Activated CD4-positive, alpha-beta T cell treated with anti-CD3 and anti-CD28 coated beads, Interleukin-2, Interleukin-4, amounts not matched to agents 100 ng/mL and 50 ng/mL, durations not matched to agents 16 hours and 8 hours (primary cell): ENCODE measurements around the gene INSM1.

Source experiments
- DNase-seq: peaks from one replicate; pipeline ENCODE4 v3.0.0-alpha.2; 2020; ENCODE audit warnings: low spot score

The INSM1 gene

DNA sequence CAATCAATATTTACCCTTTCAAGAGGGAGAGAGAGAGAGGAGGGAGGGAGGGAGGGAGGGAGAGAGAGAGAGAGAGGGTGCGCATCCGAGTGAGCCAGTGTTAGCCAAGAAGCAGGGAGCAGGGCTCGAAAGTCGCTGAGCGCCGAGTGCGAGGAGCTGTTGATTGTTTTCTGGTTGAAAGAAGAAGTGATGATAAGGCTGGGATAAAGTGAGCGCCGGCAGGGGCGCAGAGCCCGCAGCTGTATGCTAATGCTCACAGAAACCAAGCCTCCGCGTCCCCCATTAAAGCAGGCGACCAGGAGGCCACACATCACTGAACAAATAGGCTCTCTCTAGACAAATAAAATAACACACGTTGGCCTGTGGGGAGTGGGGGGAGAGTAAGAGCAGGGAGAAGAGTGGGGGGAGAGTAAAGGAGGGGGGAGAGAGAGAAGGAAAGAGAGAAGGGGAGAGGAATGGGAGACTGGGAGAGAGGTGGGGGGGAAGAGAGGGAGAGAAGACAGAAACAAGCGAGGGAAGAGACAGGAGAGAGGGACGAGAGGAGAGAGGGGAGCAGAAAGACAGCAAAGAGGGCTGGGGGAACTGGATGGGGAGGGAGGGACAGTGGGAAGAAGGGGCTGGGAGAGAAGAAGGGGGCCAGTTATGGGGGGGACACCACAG is 5.0 kb upstream of the INSM1 start:
- DNase-seq: no peak

DNA sequence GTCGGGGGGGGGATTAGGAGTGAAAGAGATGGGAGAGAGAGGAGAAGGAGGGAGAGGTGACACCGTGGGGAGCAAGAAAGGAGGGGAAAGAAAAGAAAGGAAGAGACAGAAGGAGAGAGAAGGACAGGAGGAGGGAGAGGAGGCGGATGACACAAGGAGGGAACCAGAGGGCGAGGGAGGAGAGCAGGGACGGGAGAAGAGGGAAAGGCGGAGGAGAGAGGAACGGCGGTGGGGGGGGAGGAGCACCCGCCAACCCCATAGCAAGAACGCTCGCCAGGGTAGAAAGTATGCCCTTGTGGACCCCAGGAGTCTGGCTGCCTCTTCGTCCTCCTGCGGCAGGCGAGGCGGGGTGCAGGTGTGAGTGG is 4.5 kb upstream of the INSM1 start:
- DNase-seq: no peak

DNA sequence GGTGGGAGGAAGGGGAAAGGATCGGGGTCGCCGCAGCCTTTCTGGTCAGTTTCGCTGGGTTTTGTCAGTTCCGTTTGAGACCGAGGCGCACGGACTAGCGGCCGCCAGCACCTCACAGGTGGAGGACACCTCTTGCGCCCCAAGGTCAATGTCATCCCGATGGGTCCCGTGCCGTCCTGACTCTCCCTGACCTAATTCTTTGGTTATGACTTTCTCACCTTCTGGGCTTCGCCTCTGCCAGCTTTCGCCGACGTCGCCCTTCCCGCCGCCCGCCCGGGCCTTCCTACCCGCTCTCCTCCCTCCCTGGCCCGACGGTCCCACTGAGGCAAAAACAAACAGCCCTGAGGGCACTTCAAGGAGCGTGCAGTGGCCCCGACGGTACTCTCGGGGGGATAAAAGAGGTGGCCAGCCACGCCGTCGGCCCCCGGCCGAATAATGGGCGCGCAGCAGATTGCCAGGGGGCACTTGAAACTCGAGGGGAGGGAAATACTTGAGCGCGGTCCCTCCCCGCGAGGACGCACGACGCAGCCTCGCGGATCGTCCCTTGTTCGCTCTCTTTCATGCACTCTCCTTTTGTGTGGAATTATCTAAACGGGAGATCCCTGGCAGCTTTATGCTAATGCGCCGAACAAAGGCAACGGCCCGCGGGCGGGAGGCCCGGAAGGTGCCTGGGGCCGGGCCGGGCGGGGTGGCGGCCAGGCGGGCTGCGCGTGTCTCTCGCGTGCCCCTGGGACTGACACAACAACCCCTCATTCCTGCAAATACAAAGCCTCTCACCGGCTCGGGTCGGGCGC is 3.9 kb upstream of the INSM1 start:
- no peak for DNase-seq

GRCh38 chr20:20364593-20365479 is 3.1 kb upstream of the INSM1 start:
- no peak for DNase-seq

DNA sequence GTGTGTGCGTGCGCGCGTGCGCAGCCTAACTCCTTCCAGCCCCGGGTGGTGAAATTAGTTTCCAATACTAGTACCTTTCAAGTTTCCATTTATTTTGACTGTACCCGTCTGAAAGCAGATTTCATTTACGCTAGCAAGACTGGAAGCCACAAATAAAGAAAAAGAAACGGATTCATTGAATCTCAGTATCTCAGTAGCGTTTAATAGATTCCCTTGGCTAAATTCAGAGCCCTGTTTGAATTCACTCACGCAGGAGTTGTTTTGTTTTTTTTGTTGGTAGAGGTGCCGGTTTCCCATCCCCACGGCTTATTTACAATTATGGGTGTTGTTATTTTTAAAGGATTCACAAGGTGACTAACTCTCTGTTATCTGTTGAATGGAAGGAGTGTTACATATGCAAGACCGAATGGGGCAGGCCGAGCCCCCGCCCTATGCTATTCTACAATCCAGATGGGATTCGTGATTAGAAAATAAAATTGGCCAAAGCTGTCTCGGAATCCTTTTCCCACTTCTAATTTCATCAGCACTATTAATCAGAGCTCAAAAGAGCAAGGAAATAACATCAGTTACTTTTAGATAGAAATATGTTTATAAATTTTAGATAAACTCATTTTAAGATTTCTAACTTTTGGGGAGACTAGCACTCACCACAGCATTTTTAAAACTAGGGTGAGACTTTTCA is 2.3 kb upstream of the INSM1 start:
- no peak for DNase-seq

GRCh38 chr20:20366551-20366875 is 1.4 kb upstream of the INSM1 start:
- DNase-seq: no peak

DNA sequence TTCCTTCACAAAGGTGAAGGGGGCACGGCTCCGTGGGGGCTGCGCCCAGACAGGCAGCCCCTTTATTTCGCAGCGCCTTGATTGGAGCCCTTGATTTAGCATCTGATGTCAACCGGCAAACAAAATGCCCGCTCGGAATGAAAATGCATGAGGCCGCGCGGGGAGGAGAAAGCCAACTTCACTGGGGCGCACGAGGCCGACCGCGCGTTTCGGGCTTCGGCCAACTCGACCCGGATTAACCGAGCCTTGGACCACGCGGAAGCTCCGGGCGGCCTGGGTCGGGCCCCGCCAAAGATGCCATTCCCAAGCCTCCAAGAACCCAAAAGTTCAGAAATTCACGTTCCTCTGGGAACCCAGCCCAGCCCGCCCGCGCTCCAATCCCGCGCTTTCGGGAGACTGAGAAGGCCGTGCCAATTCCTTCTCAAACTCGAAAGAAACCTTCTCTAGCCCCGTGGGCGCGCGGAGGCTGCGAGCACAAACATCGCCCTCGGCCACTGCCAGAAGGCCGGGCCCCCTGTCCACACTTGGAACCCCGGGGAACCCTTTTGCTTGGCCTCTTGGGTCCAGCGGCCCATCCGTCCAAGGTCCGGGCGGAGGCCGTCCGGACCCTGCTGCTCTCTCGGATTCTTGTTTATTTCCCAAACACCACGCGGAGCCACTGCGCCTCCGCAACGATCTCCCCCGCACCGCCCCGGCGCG is 879 bp upstream of the INSM1 start:
- no peak for DNase-seq

DNA sequence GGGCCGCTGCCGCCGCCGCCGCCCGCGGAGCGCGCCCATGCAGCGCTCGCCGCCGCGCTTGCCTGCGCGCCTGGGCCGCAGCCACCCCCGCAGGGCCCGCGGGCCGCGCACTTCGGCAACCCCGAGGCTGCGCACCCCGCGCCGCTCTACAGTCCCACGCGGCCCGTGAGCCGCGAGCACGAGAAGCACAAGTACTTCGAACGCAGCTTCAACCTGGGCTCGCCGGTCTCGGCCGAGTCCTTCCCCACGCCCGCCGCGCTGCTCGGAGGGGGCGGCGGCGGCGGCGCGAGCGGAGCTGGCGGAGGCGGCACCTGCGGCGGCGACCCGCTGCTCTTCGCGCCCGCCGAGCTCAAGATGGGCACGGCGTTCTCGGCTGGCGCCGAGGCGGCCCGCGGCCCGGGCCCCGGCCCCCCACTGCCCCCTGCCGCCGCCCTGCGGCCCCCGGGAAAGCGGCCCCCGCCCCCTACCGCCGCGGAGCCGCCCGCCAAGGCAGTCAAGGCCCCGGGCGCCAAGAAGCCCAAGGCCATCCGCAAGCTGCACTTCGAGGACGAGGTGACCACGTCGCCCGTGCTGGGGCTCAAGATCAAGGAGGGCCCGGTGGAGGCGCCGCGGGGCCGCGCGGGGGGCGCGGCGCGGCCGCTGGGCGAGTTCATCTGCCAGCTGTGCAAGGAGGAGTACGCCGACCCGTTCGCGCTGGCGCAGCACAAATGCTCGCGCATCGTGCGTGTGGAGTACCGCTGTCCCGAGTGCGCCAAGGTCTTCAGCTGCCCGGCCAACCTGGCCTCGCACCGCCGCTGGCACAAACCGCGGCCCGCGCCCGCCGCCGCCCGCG is 730 bp downstream of the INSM1 start:
- no peak for DNase-seq

GRCh38 chr20:20369250-20370093 is 1.6 kb downstream of the INSM1 start:
- DNase-seq: no peak

GRCh38 chr20:20370094-20370575 is 2.2 kb downstream of the INSM1 start:
- DNase-seq: no peak

GRCh38 chr20:20371083-20371482 is 3.2 kb downstream of the INSM1 start:
- no peak for DNase-seq

GRCh38 chr20:20371681-20372080 is 3.8 kb downstream of the INSM1 start:
- no peak for DNase-seq

GRCh38 chr20:20373091-20373571 is 5.2 kb downstream of the INSM1 start:
- DNase-seq: no peak

DNA sequence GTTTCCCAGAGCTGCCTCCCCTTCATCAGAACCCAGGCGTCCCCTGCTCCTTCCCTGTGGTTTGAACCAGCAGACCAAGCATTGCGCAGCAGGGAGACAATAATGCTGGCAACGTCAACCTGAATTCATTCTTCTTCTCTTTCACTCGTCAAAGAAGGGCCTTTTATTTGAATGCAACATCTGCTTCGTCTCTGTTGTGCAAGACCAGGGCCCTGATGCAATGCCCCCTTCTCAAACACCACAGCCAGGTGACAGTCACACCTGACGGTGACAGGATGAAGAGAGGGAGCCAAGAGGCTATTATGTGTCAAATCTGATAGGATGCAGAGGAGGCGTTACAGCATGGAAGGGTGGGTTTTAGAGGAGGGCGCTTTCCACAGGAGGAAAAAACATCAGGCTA is 8.0 kb downstream of the INSM1 start:
- no peak for DNase-seq

DNA sequence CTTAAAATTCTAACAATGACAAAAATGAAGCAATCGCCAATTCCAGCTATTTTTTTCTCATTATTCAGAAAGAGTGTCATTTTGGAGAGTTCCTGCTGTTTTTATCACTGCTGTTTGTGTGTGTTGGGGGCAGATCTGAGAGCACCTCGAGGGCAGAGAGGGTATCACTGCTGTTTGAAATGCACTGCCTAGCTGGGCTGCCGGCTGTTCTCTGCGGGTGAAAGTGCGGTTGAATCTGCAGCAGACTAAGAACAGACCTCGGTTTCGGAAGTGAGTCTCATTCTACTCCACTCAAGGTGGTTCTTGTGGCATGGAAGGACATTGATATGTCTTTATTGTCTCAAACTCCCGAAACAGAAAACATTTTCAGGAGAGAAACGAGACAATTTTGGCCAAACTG is 18.3 kb downstream of the INSM1 start:
- DNase-seq: no peak

GRCh38 chr20:20390393-20390792 is 22.5 kb downstream of the INSM1 start:
- DNase-seq: no peak

GRCh38 chr20:20391115-20391514 is 23.2 kb downstream of the INSM1 start:
- no peak for DNase-seq

GRCh38 chr20:20391766-20392165 is 23.9 kb downstream of the INSM1 start:
- DNase-seq: no peak
